Naive thymus-derived CD8-positive, alpha-beta T cell (primary cell): ENCODE data around the gene CHST11. TPM values are rescaled to one million over a fixed set of nuclear protein-coding genes. Genes with fewer than 3 reads are reported as not detected.
"Not testable (repeated sequence)": the region's sequence is repeated elsewhere in the genome, so short reads cannot be mapped to it uniquely, and the experiment has no call there.

Source experiments
- ATAC-seq, 2 donors: fragments of 150-1000 bp; cut with Tn5 transposase in 1 of 2; sonication (Bioruptor Pico), chemical (Tn5 transposase) in 1 of 2; 1 replicate in 1 of 2; 2 replicates in 1 of 2; pipeline ENCODE4 v1.10.0; 2021; ENCODE audit warnings: mild to moderate bottlenecking in 2 of 2, moderate library complexity in 2 of 2
- POLR2A ChIA-PET: fragments of 350-600 bp; sonication (Branson Sonifier 250); formaldehyde crosslinking; loops from one replicate; lab custom pipeline; 2021; ENCODE audit warnings: antibody characterized with exemption; lab: Charles Lee
- DNase-seq, 10 donors: peaks; one replicate each; pipeline versions ENCODE4 v3.0.0 to v3.0.0-alpha.2; 2020 to 2022
- H3K27ac Mint-ChIP-seq, 10 donors: one replicate each; pipeline ENCODE4 v1.8.0; 2020 to 2022; ENCODE audit warnings: mild to moderate bottlenecking in 10 of 10, mixed read lengths in 10 of 10, moderate library complexity in 4 of 10, inconsistent platforms in 1 of 10
- H3K27me3 Mint-ChIP-seq, 5 donors: one replicate each; pipeline ENCODE4 v1.8.0; 2021 to 2022; ENCODE audit warnings: mixed read lengths in 5 of 5
- H3K36me3 Mint-ChIP-seq, 3 donors: one replicate each; pipeline ENCODE4 v1.8.0; 2020 to 2022; ENCODE audit warnings: mixed read lengths in 3 of 3, mild to moderate bottlenecking in 2 of 3, inconsistent platforms in 1 of 3
- H3K4me1 Mint-ChIP-seq, 4 donors: one replicate each; pipeline ENCODE4 v1.8.0; 2021 to 2022; ENCODE audit warnings: mixed read lengths in 4 of 4
- H3K4me3 Mint-ChIP-seq, 10 donors: one replicate each; pipeline ENCODE4 v1.8.0; 2020 to 2022; ENCODE audit warnings: mild to moderate bottlenecking in 10 of 10, mixed read lengths in 10 of 10, moderate library complexity in 6 of 10, inconsistent platforms in 1 of 10
- H3K9me3 Mint-ChIP-seq, 9 donors: one replicate each; pipeline ENCODE4 v1.8.0; 2020 to 2022; ENCODE audit warnings: mixed read lengths in 9 of 9, mild to moderate bottlenecking in 3 of 9, inconsistent platforms in 1 of 9, moderate library complexity in 1 of 9
- polyA plus RNA-seq, 3 donors: library from polyadenylated mRNA; unstranded; fragments of 300-500 nt; fragmentation: Illumina TruSeq; gene quantifications; one replicate each; pipeline ENCODE4 v1.2.3, GENCODE V29; 2021
- total RNA-seq, 8 experiments: library from RNA in 2 of 8; stranded (reverse) in 2 of 8; gene quantifications; one replicate each; pipeline ENCODE4 v1.2.3 and lab custom pipeline; 2021 to 2026

CHST11 gene
- total and polyA plus RNA-seq, 5 experiments from 2014 or later = 23.1 to 35.6 (median 26.8) TPM

DNA sequence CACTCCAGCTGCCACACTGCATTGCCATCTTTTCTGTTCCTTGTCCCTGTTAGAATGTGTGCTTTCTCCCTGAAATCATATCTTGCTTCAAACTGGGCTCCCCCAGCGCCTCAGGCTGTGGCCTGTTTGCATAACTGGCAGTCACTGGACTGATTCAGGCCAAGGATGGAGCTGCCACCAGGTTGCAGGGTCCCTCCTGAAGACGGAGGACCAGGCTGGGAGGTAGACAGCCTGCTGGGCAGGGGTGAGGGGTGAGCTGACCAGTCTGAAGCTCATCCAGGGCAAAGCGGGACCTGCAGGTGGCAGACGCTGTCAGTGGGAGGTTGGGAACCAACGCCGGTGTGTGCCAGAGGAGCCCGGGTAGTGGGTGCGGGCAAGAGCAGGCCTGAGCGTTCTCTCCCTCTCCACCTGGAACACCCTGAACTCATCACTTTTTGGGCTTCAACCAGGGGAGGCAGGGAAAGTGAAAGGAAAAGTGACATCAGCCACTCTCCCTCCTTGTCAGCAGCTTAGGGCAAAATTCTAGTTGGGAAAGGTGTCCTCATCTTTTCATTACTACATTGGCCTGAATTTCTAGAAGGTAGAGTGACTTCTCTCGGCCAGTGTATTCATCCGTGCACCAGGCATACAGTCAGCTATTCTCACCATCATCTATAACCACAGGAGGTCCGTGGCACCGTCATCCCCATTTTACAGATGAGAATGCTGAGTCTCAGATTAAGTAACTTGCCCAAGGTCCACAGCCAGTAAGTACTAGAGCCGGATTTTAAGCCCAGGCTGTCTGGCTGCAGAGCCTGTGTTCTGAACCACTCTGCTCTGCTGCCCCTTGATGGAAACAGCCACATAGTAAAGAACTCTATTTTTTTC is 282.3 kb downstream of the CHST11 start:
- peaks cover 0 to 2% (median 0%) of the 10 kb centered on the region in 9 donors for H3K9me3 Mint-ChIP-seq

GRCh38 chr12:104740668-104741067 is 283.9 kb downstream of the CHST11 start:
- ATAC-seq (peak; percentile 33 to 52), DNase-seq (peak in 1 of 10 donors; percentile 18)
- H3K27ac Mint-ChIP-seq = peak overlapping the region; percentile 10 to 87 (median 74)
- peak overlapping the region in 6 of 10 donors; percentile 13 to 74 (median 36) for H3K4me3 Mint-ChIP-seq
- H3K9me3 Mint-ChIP-seq = peaks cover 0 to 2% (median 0%) of the 10 kb centered on the region in 9 donors
- H3K27me3 Mint-ChIP-seq = no peaks in the 10 kb centered on the region
- peaks cover 0 to 8% (median 0%) of the 10 kb centered on the region in 3 donors for H3K36me3 Mint-ChIP-seq
- POLR2A ChIA-PET = no interaction called here
- H3K4me1 Mint-ChIP-seq = peaks cover 29 to 91% (median 65%) of the 10 kb centered on the region in 4 donors

More for the DNA sequence above, 282.3 kb downstream of the CHST11 start:
- H3K36me3 Mint-ChIP-seq = peaks cover 0 to 8% (median 0%) of the 10 kb centered on the region in 3 donors
- H3K27ac Mint-ChIP-seq = peak overlapping the region in 8 of 10 donors; percentile 16 to 84 (median 47)
- DNase-seq = no peak
- H3K4me3 Mint-ChIP-seq = peak overlapping the region in 3 of 10 donors; percentile 20 to 52 (median 29)
- no peak for ATAC-seq
- POLR2A ChIA-PET = interaction anchor here (0.9 kb wide), 1 partner anchor 44 kb away, joined by 3 read pairs; no protein-coding TSS in a partner anchor
- H3K4me1 Mint-ChIP-seq = peaks cover 39 to 93% (median 75%) of the 10 kb centered on the region in 4 donors
- H3K27me3 Mint-ChIP-seq = no peaks in the 10 kb centered on the region

GRCh38 chr12:104741077-104741476 is 284.3 kb downstream of the CHST11 start:
- peak in 1 of 2 donors; percentile 11 for ATAC-seq
- no peak for DNase-seq
- Mint-ChIP-seq H3K27ac (peak overlapping the region in 9 of 10 donors; percentile 31 to 87 (median 77)), H3K36me3 (peaks cover 0 to 8% (median 0%) of the 10 kb centered on the region in 3 donors), H3K27me3 (no peaks in the 10 kb centered on the region), H3K4me1 (peaks cover 27 to 92% (median 64%) of the 10 kb centered on the region in 4 donors), H3K4me3 (peak overlapping the region in 6 of 10 donors; percentile 13 to 74 (median 36)), H3K9me3 (peaks cover 0 to 2% (median 0%) of the 10 kb centered on the region in 9 donors)
- POLR2A ChIA-PET = no interaction called here

DNA sequence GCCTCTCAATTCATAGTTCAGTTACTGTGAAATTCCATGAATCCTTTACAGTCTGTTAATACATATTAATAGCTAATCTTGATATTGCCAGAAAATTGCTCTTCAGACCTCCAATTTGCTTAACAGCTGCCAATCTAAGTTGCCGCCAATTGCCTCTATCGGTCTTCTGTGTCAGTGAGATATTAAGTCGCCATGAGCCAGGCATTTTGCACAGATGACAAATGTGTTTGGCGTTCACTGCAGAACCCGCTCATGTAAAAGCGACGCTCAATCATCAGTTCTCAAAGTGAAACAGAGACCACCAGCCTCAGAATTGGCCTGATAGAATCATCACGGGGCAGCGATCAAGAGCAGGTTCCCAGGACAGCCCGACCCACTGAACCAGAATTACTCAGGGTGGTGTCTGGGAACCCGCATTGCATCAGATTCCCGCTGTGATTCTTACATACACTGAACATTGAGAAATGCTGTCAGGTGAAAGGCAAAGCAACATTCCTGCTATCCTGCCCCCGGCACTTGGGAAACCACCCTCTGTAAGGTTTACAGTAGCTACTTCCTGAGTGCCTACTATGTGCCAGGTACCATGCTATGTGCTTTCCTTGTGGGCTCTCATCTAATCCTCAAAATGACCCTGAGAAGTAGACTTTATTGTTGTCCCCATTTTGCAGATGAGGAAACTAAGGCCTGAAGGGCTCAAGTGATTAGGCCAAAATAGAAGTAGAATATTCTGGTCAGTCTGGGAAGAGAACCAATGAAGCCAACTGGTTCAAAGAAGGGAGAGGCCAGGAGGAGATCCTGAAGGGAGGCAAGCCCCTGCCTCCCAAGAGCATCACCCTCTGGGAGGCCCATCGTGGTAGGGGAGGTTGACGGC is 285.0 kb downstream of the CHST11 start:
- POLR2A ChIA-PET = no interaction called here
- no peak for DNase-seq
- peaks cover 26 to 94% (median 63%) of the 10 kb centered on the region in 4 donors for H3K4me1 Mint-ChIP-seq
- H3K9me3 Mint-ChIP-seq = peaks cover 0 to 2% (median 0%) of the 10 kb centered on the region in 9 donors
- ATAC-seq = no peak
- peaks cover 0 to 8% (median 0%) of the 10 kb centered on the region in 3 donors for H3K36me3 Mint-ChIP-seq
- H3K27me3 Mint-ChIP-seq = no peaks in the 10 kb centered on the region
- no peak overlapping the region for H3K4me3 Mint-ChIP-seq
- H3K27ac Mint-ChIP-seq = peak overlapping the region in 4 of 10 donors; percentile 64 to 84 (median 72)

DNA sequence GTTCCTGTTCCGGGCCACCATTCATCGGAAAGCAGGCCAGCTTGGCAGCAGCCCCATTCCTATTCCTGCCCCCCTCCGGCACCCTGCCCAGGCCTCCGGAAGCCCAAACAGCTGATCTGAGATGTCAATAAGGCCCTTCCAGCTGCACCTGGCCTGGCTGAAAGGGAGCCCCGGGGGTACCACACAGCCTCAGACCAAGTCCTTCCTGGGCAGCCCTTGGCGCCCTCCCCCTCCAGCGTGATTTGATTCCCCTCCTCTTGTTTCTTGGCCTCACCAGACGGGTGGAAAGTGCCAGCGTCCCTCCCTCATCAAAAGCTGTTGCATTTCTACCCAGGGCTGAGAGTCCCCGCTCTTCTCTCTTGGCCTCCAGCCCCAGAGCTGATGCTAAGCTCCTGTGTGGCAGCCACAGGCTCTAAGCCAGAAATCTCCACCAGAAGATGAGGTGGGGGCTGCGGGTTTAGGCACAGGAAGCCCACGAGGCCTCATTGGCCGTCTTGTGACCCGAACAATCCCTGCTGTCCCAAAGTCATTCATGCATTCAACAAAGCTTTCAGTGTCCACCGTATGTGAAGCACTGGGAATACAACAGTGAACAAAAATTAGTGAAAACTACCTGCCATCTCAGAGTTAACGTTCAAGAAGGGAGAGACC is 285.9 kb downstream of the CHST11 start:
- H3K4me3 Mint-ChIP-seq = no peak overlapping the region
- H3K27ac Mint-ChIP-seq = peak overlapping the region in 4 of 10 donors; percentile 0 to 62 (median 40)
- peaks cover 32 to 94% (median 62%) of the 10 kb centered on the region in 4 donors for H3K4me1 Mint-ChIP-seq
- no peaks in the 10 kb centered on the region for H3K27me3 Mint-ChIP-seq
- ATAC-seq (no peak), DNase-seq (no peak)
- peaks cover 0 to 2% (median 0%) of the 10 kb centered on the region in 9 donors for H3K9me3 Mint-ChIP-seq
- peaks cover 0 to 8% (median 0%) of the 10 kb centered on the region in 3 donors for H3K36me3 Mint-ChIP-seq
- POLR2A ChIA-PET = no interaction called here

DNA sequence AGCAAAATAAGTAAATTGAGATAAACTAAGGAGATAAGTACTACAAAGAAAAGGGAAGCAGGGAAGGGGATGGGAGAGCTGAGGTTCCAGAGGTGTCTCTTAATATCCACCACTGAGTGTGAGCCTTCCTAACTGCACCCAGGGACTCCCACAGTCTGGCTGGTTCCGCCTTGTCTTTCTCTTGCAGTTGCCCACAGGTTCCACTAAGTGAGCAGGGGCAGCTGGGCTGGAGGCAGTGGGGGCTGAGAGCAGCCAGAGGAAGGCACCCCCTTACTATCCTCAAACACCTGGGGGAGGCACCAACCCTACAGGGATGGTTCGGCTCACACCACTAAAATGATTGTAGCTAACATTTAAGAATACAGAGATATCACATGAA is 286.4 kb downstream of the CHST11 start:
- Mint-ChIP-seq H3K27me3 (no peaks in the 10 kb centered on the region), H3K4me1 (peaks cover 35 to 94% (median 62%) of the 10 kb centered on the region in 4 donors), H3K27ac (peak overlapping the region in 3 of 10 donors; percentile 0 to 36 (median 13)), H3K9me3 (peaks cover 0 to 2% (median 0%) of the 10 kb centered on the region in 9 donors), H3K4me3 (no peak overlapping the region), H3K36me3 (peaks cover 0 to 8% (median 0%) of the 10 kb centered on the region in 3 donors)
- no peak for DNase-seq
- POLR2A ChIA-PET = no interaction called here
- ATAC-seq = no peak

GRCh38 chr12:104743753-104744548 is 287.2 kb downstream of the CHST11 start:
- H3K4me3 Mint-ChIP-seq, H3K36me3 Mint-ChIP-seq, POLR2A ChIA-PET, DNase-seq, H3K27me3 Mint-ChIP-seq, ATAC-seq, H3K9me3 Mint-ChIP-seq: not testable (repeated sequence)
- peaks cover 36 to 94% (median 60%) of the 10 kb centered on the region in 4 donors for H3K4me1 Mint-ChIP-seq
- peak overlapping the region in 2 of 10 donors; percentile 6 to 32 for H3K27ac Mint-ChIP-seq

GRCh38 chr12:104746467-104747088 is 289.8 kb downstream of the CHST11 start:
- no peak for ATAC-seq
- peak overlapping the region in 5 of 10 donors; percentile 35 to 79 (median 50) for H3K27ac Mint-ChIP-seq
- DNase-seq = no peak
- peaks cover 0 to 7% (median 0%) of the 10 kb centered on the region in 3 donors for H3K36me3 Mint-ChIP-seq
- peaks cover 0 to 2% (median 0%) of the 10 kb centered on the region in 9 donors for H3K9me3 Mint-ChIP-seq
- peaks cover 32 to 88% (median 52%) of the 10 kb centered on the region in 4 donors for H3K4me1 Mint-ChIP-seq
- H3K27me3 Mint-ChIP-seq = no peaks in the 10 kb centered on the region
- peak overlapping the region in 1 of 10 donors; percentile 21 for H3K4me3 Mint-ChIP-seq
- POLR2A ChIA-PET = no interaction called here

GRCh38 chr12:104747330-104747729 is 290.6 kb downstream of the CHST11 start:
- peaks cover 0 to 6% (median 0%) of the 10 kb centered on the region in 3 donors for H3K36me3 Mint-ChIP-seq
- peak overlapping the region in 8 of 10 donors; percentile 9 to 69 (median 62) for H3K4me3 Mint-ChIP-seq
- ATAC-seq (no peak), DNase-seq (no peak)
- H3K9me3 Mint-ChIP-seq = peaks cover 0 to 2% (median 0%) of the 10 kb centered on the region in 9 donors
- H3K27me3 Mint-ChIP-seq = no peaks in the 10 kb centered on the region
- peaks cover 35 to 87% (median 53%) of the 10 kb centered on the region in 4 donors for H3K4me1 Mint-ChIP-seq
- H3K27ac Mint-ChIP-seq = peak overlapping the region in 6 of 10 donors; percentile 9 to 79 (median 11)
- POLR2A ChIA-PET = no interaction called here

GRCh38 chr12:104747955-104748354 is 291.2 kb downstream of the CHST11 start:
- peak overlapping the region in 9 of 10 donors; percentile 9 to 79 (median 44) for H3K27ac Mint-ChIP-seq
- POLR2A ChIA-PET = no interaction called here
- H3K4me3 Mint-ChIP-seq = peak overlapping the region; percentile 9 to 69 (median 52)
- H3K4me1 Mint-ChIP-seq = peaks cover 34 to 84% (median 50%) of the 10 kb centered on the region in 4 donors
- peak in 2 of 10 donors; percentile 10 to 22 for DNase-seq
- ATAC-seq = peak; percentile 41 to 73
- peaks cover 0 to 2% (median 0%) of the 10 kb centered on the region in 9 donors for H3K9me3 Mint-ChIP-seq
- H3K36me3 Mint-ChIP-seq = peaks cover 0 to 5% (median 0%) of the 10 kb centered on the region in 3 donors
- H3K27me3 Mint-ChIP-seq = no peaks in the 10 kb centered on the region
